GM23338 (cell line): Measurements from ENCODE around the gene PCBP3. TPM values are rescaled to one million over a fixed set of nuclear protein-coding genes. Genes with fewer than 3 reads are reported as not detected.

Experiments
- ATAC-seq: fragments of 200-7000 bp; cut with Tn5 transposase; 3 replicates; pipeline ENCODE4 v1.9.1; 2020
- DNase-seq: peaks from one replicate; pipeline ENCODE4 v3.0.0-alpha.2; 2015; ENCODE audit warnings: low spot score
- H2AFZ ChIP-seq: fragments of 200-600 bp; sonication (generic); 2 replicates; pipeline ENCODE4 v1.8.0; 2016; ENCODE audit warnings: antibody characterized with exemption, mild to moderate bottlenecking, moderate library complexity
- H3F3A ChIP-seq: fragments of 200-600 bp; sonication (generic); replicated peaks from 2 replicates; pipeline ENCODE4 v1.8.0; 2017; ENCODE audit warnings: antibody characterized with exemption, mixed run types, low read depth
- H3K27ac ChIP-seq: fragments of 200-600 bp; sonication (generic); 2 replicates; pipeline ENCODE4 v1.6.1; 2016; ENCODE audit warnings: low read depth
- H3K27me3 ChIP-seq: fragments of 200-600 bp; sonication (generic); 2 replicates; pipeline ENCODE4 v1.8.0; 2016; ENCODE audit warnings: mild to moderate bottlenecking, mixed run types, moderate library complexity; ENCODE audit not compliant: insufficient read depth
- H3K36me3 ChIP-seq: fragments of 200-600 bp; sonication (generic); 2 replicates; pipeline ENCODE4 v1.8.0; 2016; ENCODE audit warnings: mild to moderate bottlenecking; ENCODE audit not compliant: insufficient read depth
- H3K4me1 ChIP-seq: fragments of 200-600 bp; sonication (generic); 2 replicates; pipeline ENCODE4 v1.8.0; 2016; ENCODE audit warnings: mild to moderate bottlenecking, moderate library complexity; ENCODE audit not compliant: insufficient read depth
- H3K4me2 ChIP-seq: fragments of 200-600 bp; sonication (generic); 2 replicates; pipeline ENCODE4 v1.7.1; 2017; ENCODE audit warnings: mixed run types
- H3K4me3 ChIP-seq: fragments of 200-600 bp; sonication (generic); 2 replicates; pipeline ENCODE4 v1.6.1; 2016; ENCODE audit warnings: mixed run types
- H3K79me2 ChIP-seq: fragments of 200-600 bp; sonication (generic); replicated peaks from 2 replicates; pipeline ENCODE4 v1.8.0; 2017; ENCODE audit warnings: mild to moderate bottlenecking; ENCODE audit not compliant: insufficient read depth
- H3K9me2 ChIP-seq: fragments of 200-600 bp; sonication (generic); 2 replicates; pipeline ENCODE4 v1.8.0; 2017; ENCODE audit not compliant: insufficient read depth
- H4K20me1 ChIP-seq: fragments of 200-600 bp; sonication (generic); replicated peaks from 2 replicates; pipeline ENCODE4 v1.8.0; 2017; ENCODE audit warnings: mild to moderate bottlenecking; ENCODE audit not compliant: insufficient read depth
- H3K27ac Mint-ChIP-seq: 2 replicates; pipeline ENCODE4 v1.8.0; 2020; ENCODE audit warnings: inconsistent platforms, mild to moderate bottlenecking, moderate library complexity, mixed read lengths
- H3K27me3 Mint-ChIP-seq: 3 replicates; pipeline ENCODE4 v1.8.0; 2022; ENCODE audit warnings: low read depth, mild to moderate bottlenecking, moderate library complexity, mixed read lengths, inconsistent platforms; ENCODE audit not compliant: insufficient read depth, poor library complexity
- H3K36me3 Mint-ChIP-seq: 3 replicates; pipeline ENCODE4 v1.8.0; 2021; ENCODE audit warnings: low read depth, mild to moderate bottlenecking, inconsistent platforms, moderate library complexity, mixed read lengths
- H3K4me1 Mint-ChIP-seq: 3 replicates; pipeline ENCODE4 v1.8.0; 2020; ENCODE audit warnings: mild to moderate bottlenecking, inconsistent platforms, mixed read lengths
- H3K4me3 Mint-ChIP-seq: 3 replicates; pipeline ENCODE4 v1.8.0; 2021; ENCODE audit warnings: moderate library complexity, mild to moderate bottlenecking, inconsistent platforms, mixed read lengths
- H3K9me3 Mint-ChIP-seq: 3 replicates; pipeline ENCODE4 v1.8.0; 2020; ENCODE audit warnings: moderate library complexity, mild to moderate bottlenecking, inconsistent platforms, mixed read lengths
- CREB1 ChIP-seq: fragments of 250-450 bp; sonication (Bioruptor Pico); IDR thresholded peaks from 2 replicates; pipeline ENCODE4 v1.5.0; 2020; ENCODE audit warnings: low read depth, mild to moderate bottlenecking, moderate library complexity
- CTCF ChIP-seq, 2 experiments: fragments of 200-600 bp in 1 of 2; sonication (generic) in 1 of 2; conservative IDR thresholded peaks; 2 replicates each; pipeline versions ENCODE4 v1.5.1 to v1.6.1; 2016 to 2017; ENCODE audit warnings: antibody characterized with exemption in 2 of 2, low read depth in 2 of 2, mild to moderate bottlenecking in 2 of 2, moderate library complexity in 1 of 2
- ETS1 ChIP-seq: IDR thresholded peaks from 2 replicates; pipeline ENCODE4 v1.6.1; 2016; ENCODE audit warnings: antibody characterized with exemption
- EZH2 ChIP-seq: fragments of 200-600 bp; sonication (generic); IDR thresholded peaks from one replicate; pipeline ENCODE4 v1.8.0; 2017; ENCODE audit warnings: antibody characterized with exemption, mild to moderate bottlenecking, low read depth; ENCODE audit not compliant: unreplicated experiment
- EZH2phosphoT487 ChIP-seq: fragments of 200-600 bp; sonication (generic); IDR thresholded peaks from one replicate; pipeline ENCODE4 v1.8.1; 2018; ENCODE audit warnings: antibody characterized with exemption; ENCODE audit not compliant: unreplicated experiment
- JUNB ChIP-seq: IDR thresholded peaks from one replicate; pipeline ENCODE4 v1.6.1; 2016; ENCODE audit warnings: antibody characterized with exemption; ENCODE audit not compliant: unreplicated experiment
- NANOG ChIP-seq: IDR thresholded peaks from 2 replicates; pipeline ENCODE4 v1.6.1; 2016; ENCODE audit warnings: antibody characterized with exemption, borderline replicate concordance
- POLR2AphosphoS5 ChIP-seq: IDR thresholded peaks from 2 replicates; pipeline ENCODE4 v1.6.1; 2016; ENCODE audit warnings: antibody characterized with exemption, low read depth
- REST ChIP-seq: IDR thresholded peaks from one replicate; pipeline ENCODE4 v1.6.1; 2018; ENCODE audit warnings: antibody characterized with exemption; ENCODE audit not compliant: unreplicated experiment
- STAT1 ChIP-seq: IDR thresholded peaks from one replicate; pipeline ENCODE4 v1.6.1; 2016; ENCODE audit warnings: antibody characterized with exemption; ENCODE audit not compliant: unreplicated experiment
- ZNF114 ChIP-seq: fragments of 250-450 bp; sonication (Bioruptor Pico); IDR thresholded peaks from 2 replicates; pipeline ENCODE4 v1.5.0; 2020; ENCODE audit warnings: mild to moderate bottlenecking, moderate library complexity
- ZNF331 ChIP-seq: fragments of 250-450 bp; sonication (Bioruptor Pico); IDR thresholded peaks from 2 replicates; pipeline ENCODE4 v1.5.0; 2020; ENCODE audit warnings: low read depth, mild to moderate bottlenecking, moderate library complexity
- ZNF462 ChIP-seq: fragments of 250-450 bp; sonication (Bioruptor Pico); IDR thresholded peaks from 2 replicates; pipeline ENCODE4 v1.5.0; 2020; ENCODE audit warnings: mild to moderate bottlenecking, moderate library complexity
- polyA plus RNA-seq: library from polyadenylated mRNA; unstranded; fragments of >200 nt; fragmentation: Nextera tagmentation; extraction: Ambion mirVana; gene quantifications from 2 replicates; pipeline ENCODE4 v1.2.1, GENCODE V29; 2016
- total RNA-seq: library from RNA; depleted of rRNA; stranded (reverse); fragments of >200 nt; shearing (Covaris generic); gene quantifications from 2 replicates; pipeline ENCODE4 v1.2.3, GENCODE V29; 2014

The PCBP3 gene
- total and polyA plus RNA-seq, 2 experiments from 2014 or later, result 7.1 to 9.1 TPM

- H3K4me1 Mint-ChIP-seq, result no peaks in the 10 kb centered on the region; the same call in 1 of the 3 replicates
- peaks cover 7% of the 10 kb centered on the region for H3K27me3 Mint-ChIP-seq
- H3K4me3 Mint-ChIP-seq, result no peak overlapping the region
- no peaks in the 10 kb centered on the region for H3K36me3 Mint-ChIP-seq
- no peak overlapping the region for H3K27ac Mint-ChIP-seq
- no peak for ATAC-seq
- Histone ChIP-seq H4K20me1 (no peaks in the 10 kb centered on the region), H3K4me2 (no peak overlapping the region), H3F3A (no peaks in the 10 kb centered on the region), H2AFZ (no peak overlapping the region), H3K27me3 (no peaks in the 10 kb centered on the region), H3K79me2 (no peaks in the 10 kb centered on the region), H3K36me3 (no peaks in the 10 kb centered on the region), H3K9me2 (no peaks in the 10 kb centered on the region), H3K4me1 (no peaks in the 10 kb centered on the region), H3K27ac (no peak overlapping the region), H3K4me3 (no peak overlapping the region)
- no peaks in the 10 kb centered on the region for H3K9me3 Mint-ChIP-seq
- DNase-seq, result no peak
- TF ChIP-seq ETS1 (no peak), EZH2phosphoT487 (no peak), JUNB (no peak), CREB1 (CRISPR knock-in tag) (no peak), ZNF114 (CRISPR knock-in tag) (no peak), ZNF331 (CRISPR knock-in tag) (no peak), EZH2 (no peak), STAT1 (no peak), ZNF462 (CRISPR knock-in tag) (no peak), POLR2AphosphoS5 (no peak), NANOG (no peak), CTCF (conservative IDR thresholded peaks at IDR 0.05; ENCODE audit: low read depth in 2 of 2) (no peak), REST (no peak)
These were observed 220.9 kb downstream of the PCBP3 start for GRCh38 chr21:45864436-45864835.
